ENCODE data around the gene DSC1.
"Not testable (repeated sequence)": the region's sequence is repeated elsewhere in the genome, so short reads cannot be mapped to it uniquely, and the experiment has no call there.

The DSC1 gene

DNA sequence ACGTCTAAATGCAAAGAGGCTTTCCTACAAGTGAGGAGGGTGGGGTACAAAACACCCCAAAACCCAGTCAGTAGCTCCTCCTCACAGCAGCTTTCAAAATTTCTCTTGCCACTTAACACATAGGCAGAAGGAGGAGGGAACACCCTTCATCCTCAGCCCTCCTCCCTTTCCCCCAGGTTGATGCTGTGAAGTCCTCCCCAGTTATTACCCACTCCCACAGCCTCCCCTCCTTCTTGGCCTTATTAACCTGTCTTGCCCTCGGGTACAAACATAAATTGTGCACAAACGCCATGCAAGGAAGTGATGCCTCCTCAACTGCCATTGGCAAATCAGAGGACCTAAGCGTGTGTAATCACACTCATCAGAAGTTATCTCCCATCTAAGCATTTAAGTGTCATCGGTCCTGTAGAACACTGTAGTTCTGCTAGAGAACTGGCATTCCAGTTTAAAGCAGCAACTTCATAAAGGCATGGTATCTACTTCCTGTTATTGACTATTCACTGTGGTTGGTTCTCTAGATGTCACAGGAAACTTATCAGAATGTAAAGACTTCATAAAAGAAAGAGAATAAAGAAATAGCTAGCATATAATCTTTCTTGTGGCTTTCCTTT lies at the start of gene DSC1:
Gene DSC1 (minus strand): TSS at position 32 of the 611 bp plus-strand sequence. CDS start 262 bp downstream, outside the sequence.
- FAIRE-seq, result no peak

GRCh38 chr18:31211047-31211446 lies 48.4 kb upstream of the DSC1 start:
- no peak for FAIRE-seq

DNA sequence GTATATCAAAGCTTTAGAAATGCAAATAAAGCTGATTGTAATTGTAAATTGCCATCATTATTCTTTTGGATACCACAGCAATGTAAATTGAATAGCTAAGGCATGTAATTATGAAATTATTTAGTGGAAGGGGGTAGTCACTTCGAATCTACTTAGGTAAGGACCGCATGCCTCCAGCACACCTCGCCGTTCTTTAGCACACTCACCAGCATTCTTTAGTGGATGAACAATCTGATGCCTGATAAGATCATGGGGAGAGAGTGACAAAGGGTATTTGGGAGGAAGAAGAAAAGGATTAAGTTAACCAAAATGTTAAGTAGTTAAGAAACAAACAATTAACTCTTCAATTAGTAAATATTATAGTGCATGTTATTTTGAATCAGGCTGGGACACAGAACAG lies 46.4 kb upstream of the DSC1 start:
- no peak for FAIRE-seq

GRCh38 chr18:31207391-31207790 lies 44.7 kb upstream of the DSC1 start:
- no peak for FAIRE-seq

GRCh38 chr18:31206787-31207381 lies 44.2 kb upstream of the DSC1 start:
- no peak for FAIRE-seq

DNA sequence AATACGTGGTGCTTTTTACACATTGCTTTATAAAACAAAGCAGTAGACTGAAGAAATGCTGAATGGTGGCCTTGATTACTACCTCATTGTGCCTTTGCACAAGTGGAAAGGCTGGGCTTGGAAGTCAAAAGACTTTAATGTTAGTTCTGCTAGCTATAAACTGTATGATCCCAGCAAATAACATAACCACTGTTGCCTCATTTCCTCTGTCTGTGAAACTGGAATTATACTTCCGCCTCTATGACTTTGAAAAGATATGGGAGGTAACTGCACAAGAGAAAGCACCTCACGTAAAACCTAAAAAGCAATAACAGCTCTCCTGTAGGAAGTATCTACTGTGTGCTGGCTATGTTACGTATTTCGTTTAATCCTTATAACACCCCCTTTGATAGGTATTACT lies 43.4 kb upstream of the DSC1 start:
- FAIRE-seq, result no peak

DNA sequence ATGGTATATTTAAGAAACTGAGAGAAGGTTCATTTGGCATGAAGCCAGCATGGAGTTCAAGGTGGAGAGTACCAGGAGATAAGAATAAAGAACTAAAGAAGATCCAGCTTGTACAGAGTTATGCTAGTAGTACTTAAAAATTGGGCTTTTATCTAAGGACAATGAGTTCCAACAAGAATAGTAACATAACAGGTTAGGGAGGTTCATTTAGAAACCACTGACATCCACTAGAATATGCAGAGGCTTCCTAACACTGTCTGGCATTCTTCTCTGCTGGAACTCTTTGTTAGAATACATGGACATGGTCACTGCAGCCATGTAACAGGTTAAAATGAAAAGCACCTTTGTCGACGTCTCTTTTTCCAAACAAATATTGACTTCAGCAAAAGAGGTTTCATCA lies 42.6 kb upstream of the DSC1 start:
- FAIRE-seq, result no peak

GRCh38 chr18:31204833-31205232 lies 42.2 kb upstream of the DSC1 start:
- FAIRE-seq, result no peak

DNA sequence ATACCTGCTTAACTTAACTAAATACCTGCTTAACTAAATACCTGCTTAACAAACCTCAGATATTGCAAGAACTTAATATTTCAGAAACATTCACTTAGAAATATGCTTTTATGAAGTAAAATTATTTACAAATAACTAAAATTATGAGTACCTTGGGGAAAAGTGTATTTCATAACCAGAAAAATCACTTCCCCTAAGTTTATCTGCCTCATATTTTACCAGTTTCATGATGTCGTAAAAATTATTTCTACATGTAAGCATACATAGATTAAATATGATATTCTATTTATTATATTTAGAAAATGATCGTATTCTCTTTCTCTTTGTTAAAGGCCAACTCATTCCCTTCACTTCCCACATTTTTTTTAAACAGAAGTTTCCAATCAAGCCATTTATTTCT lies 41.5 kb upstream of the DSC1 start:
- no peak for FAIRE-seq

GRCh38 chr18:31203794-31204148 lies 41.1 kb upstream of the DSC1 start:
- FAIRE-seq, result no peak

GRCh38 chr18:31203096-31203793 lies 40.6 kb upstream of the DSC1 start:
- no peak for FAIRE-seq

GRCh38 chr18:31199190-31199769 lies 36.6 kb upstream of the DSC1 start:
- no peak for FAIRE-seq

DNA sequence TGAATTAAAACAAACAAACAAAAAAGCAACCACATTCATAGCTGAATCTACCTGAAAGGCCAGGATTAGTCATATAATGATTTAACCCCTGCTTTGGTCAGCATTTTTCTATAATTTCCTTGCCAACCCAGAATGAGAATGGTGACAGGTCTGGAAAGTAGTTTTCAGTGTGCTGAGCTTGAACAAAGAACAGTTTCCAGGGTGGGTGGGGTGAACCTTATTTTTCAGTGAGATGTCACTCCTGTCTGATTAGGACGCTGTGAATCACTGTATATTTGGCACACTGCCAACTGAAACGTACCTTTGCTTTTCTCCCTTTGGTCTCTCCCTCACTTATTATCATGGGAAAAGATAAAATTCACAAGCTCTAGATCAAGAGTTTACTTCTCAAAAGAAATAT lies 35.0 kb upstream of the DSC1 start:
- FAIRE-seq, result no peak

GRCh38 chr18:31195063-31195462 lies 32.4 kb upstream of the DSC1 start:
- no peak for FAIRE-seq

- no peak for FAIRE-seq
Observed at GRCh38 chr18:31192086-31192776, 29.6 kb upstream of the DSC1 start.

- FAIRE-seq, result no peak
Observed at GRCh38 chr18:31190919-31191318, 28.3 kb upstream of the DSC1 start.

DNA sequence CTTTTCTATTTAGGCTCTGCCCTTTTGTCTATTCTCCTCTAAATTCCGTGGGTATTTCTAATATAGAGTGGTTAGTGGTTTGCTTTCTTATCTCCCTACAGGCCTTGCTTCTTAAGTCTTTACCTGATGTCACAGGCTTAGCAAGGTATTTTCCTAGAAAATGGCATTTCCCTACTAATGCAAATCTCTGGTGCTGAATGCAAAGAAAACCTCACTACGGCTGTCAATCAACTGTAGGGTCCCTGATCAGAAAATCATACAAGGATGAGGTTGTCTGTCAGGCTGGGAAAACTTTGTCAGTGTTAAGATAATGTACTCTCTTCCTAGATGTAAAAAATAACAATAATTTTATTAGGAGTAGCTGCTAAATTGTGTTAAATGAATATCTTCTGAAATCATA lies 27.1 kb upstream of the DSC1 start:
- no peak for FAIRE-seq

DNA sequence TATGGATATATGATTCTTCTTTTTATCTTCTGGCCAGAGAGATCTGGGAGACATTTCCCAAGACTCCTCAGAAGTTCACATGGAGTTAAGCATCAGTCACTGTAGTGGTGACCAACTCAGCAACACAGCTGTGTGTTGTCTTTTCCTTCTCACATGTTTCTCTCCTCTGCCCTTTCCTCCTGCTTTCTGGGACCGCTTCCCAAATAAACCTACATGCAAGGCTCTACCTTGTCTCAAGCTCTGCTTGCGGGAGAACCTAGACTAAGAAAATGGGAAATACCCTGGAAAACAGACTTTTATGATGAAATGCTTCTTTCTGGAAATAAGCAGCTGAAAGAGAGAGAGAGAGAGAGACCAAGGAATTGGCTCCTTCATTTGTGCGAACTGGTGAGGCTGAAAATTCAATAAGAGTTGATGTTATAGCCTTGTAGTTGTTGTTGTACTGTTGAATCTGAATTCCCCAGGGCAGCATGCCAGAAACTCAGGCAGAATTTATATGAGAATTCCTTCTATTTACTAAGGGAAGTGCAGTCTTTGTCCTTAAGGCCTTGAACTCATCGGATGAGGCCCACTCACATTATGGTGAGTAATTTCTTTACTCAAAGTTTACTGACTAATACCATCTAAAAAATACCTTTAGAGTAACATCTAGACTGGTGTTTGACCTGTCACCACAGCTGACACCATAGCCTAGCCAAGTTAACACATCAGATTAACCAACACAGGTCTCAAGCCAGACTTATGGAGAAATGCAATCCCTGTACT lies 22.7 kb upstream of the DSC1 start:
- no peak for FAIRE-seq

GRCh38 chr18:31183302-31183701 lies 20.6 kb upstream of the DSC1 start:
- FAIRE-seq, result no peak

GRCh38 chr18:31177369-31177768 lies 14.7 kb upstream of the DSC1 start:
- not testable (repeated sequence) for FAIRE-seq

DNA sequence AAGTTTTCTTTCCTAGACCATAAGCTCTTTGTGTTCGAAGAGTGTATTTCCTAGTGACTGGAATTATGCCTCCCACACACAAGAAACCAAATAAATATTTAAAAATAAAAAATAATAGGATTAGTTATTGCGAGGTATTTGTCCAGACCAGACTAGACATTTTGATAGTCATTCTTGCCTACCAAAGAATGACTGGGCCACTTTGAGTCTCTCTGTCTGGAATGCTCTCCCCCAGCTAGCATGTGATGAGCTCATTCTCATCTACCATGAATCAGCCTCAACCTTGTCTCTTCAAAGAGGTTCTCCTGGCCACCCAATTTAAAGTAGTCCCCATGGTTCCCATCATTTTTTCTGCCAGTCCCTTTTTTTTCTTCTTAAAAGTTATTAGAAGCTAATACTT lies 13.9 kb upstream of the DSC1 start:
- FAIRE-seq, result no peak

- no peak for FAIRE-seq
Observed at GRCh38 chr18:31171144-31171839, 8.6 kb upstream of the DSC1 start.
